Upper lobe of left lung (tissue), 4 donors: Measurements from ENCODE around the gene MEGF6.

Experiments used
- EP300 ChIP-seq, 4 donors: sonication (generic); formaldehyde crosslinking; IDR thresholded peaks; one replicate each; pipeline ENCODE4 v1.5.1; 2017; ENCODE audit warnings: antibody characterized with exemption in 4 of 4, control low read depth in 2 of 4
- POLR2A ChIP-seq, 4 donors: fragments of 450-650 bp; IDR thresholded peaks; one replicate each; pipeline ENCODE4 v1.5.1; 2016 to 2017; ENCODE audit warnings: antibody characterized with exemption in 4 of 4, mild to moderate bottlenecking in 2 of 4
- POLR2AphosphoS5 ChIP-seq, 2 donors: sonication (generic); formaldehyde crosslinking; IDR thresholded peaks; one replicate each; pipeline ENCODE4 v1.5.1; 2017; ENCODE audit warnings: antibody characterized with exemption in 2 of 2
- TF ChIP-seq, protein P1 (sequence below), 6 experiments: fragments of 450-650 bp in 4 of 6; fragments of 200-600 bp in 2 of 6; sonication (generic) in 2 of 6; IDR thresholded peaks; one replicate each; pipeline ENCODE4 v1.5.1; 2016 to 2019; ENCODE audit warnings: antibody characterized with exemption in 6 of 6

GRCh38 chr1:3626025-3626424, 14.7 kb upstream of the MEGF6 start:
- TF ChIP-seq POLR2AphosphoS5 (IDR thresholded peaks at IDR 0.05) (no peak), POLR2A (IDR thresholded peaks at IDR 0.05) (no peak), EP300 (IDR thresholded peaks at IDR 0.05) (no peak)
- TF ChIP-seq, protein P1, sequence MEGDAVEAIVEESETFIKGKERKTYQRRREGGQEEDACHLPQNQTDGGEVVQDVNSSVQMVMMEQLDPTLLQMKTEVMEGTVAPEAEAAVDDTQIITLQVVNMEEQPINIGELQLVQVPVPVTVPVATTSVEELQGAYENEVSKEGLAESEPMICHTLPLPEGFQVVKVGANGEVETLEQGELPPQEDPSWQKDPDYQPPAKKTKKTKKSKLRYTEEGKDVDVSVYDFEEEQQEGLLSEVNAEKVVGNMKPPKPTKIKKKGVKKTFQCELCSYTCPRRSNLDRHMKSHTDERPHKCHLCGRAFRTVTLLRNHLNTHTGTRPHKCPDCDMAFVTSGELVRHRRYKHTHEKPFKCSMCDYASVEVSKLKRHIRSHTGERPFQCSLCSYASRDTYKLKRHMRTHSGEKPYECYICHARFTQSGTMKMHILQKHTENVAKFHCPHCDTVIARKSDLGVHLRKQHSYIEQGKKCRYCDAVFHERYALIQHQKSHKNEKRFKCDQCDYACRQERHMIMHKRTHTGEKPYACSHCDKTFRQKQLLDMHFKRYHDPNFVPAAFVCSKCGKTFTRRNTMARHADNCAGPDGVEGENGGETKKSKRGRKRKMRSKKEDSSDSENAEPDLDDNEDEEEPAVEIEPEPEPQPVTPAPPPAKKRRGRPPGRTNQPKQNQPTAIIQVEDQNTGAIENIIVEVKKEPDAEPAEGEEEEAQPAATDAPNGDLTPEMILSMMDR (IDR thresholded peaks at IDR 0.05) = no peak
